ENCODE measurements around the gene RGL1. TPM values are rescaled to one million over a fixed set of nuclear protein-coding genes. Genes with fewer than 3 reads are reported as not detected.

The RGL1 gene
- total RNA-seq, 4 donors from 2014 or later = 10.6 to 13.8 (median 11.3) TPM

DNA sequence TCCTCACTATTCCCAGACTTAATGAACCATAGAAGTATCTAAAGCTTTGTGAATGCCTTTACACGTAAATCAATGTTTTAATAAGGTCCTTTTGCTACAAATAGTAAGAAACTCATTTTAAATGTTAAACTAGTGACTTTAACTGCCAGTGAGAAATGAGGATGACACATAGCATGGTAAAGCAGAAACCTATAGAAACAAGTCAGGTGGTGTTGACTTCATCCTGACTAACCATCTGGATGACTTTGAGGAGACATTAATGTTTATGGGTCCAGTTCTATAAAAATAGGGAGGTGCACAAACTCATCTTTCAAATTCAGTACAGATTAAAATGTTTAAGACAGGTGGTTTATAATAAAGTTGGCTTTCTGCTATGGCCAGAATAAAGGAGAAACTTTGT lies 147.2 kb downstream of the RGL1 start:
- H3K36me3 ChIP-seq = no peaks in the 10 kb centered on the region
- H3K27ac ChIP-seq = no peak overlapping the region
- no peak for DNase-seq (ENCODE audit: low spot score in 2 of 2)
- H3K27me3 ChIP-seq = no peaks in the 10 kb centered on the region
- H3K9me3 ChIP-seq = no peaks in the 10 kb centered on the region
- TF ChIP-seq EP300 (IDR thresholded peaks at IDR 0.05) = no peak
- TF ChIP-seq POLR2AphosphoS5 (IDR thresholded peaks at IDR 0.05) = no peak
- WGBS = 95% methylated on average over 1 of the region's 1 CpG
- H3K4me1 ChIP-seq = no peaks in the 10 kb centered on the region
- no peak overlapping the region for H3K4me3 ChIP-seq

GRCh38 chr1:183953031-183953430 lies 148.1 kb downstream of the RGL1 start:
- WGBS = 58% methylated on average over 5 of the region's 5 CpGs
- Histone ChIP-seq H3K4me3 (no peak overlapping the region), H3K27ac (no peak overlapping the region), H3K36me3 (no peaks in the 10 kb centered on the region), H3K9me3 (no peaks in the 10 kb centered on the region), H3K27me3 (no peaks in the 10 kb centered on the region), H3K4me1 (no peaks in the 10 kb centered on the region)
- DNase-seq (ENCODE audit: low spot score in 2 of 2) = no peak
- TF ChIP-seq POLR2A (IDR thresholded peaks at IDR 0.05) (no peak), POLR2AphosphoS5 (IDR thresholded peaks at IDR 0.05) (no peak), EP300 (IDR thresholded peaks at IDR 0.05) (no peak)
- TF ChIP-seq, protein P1, sequence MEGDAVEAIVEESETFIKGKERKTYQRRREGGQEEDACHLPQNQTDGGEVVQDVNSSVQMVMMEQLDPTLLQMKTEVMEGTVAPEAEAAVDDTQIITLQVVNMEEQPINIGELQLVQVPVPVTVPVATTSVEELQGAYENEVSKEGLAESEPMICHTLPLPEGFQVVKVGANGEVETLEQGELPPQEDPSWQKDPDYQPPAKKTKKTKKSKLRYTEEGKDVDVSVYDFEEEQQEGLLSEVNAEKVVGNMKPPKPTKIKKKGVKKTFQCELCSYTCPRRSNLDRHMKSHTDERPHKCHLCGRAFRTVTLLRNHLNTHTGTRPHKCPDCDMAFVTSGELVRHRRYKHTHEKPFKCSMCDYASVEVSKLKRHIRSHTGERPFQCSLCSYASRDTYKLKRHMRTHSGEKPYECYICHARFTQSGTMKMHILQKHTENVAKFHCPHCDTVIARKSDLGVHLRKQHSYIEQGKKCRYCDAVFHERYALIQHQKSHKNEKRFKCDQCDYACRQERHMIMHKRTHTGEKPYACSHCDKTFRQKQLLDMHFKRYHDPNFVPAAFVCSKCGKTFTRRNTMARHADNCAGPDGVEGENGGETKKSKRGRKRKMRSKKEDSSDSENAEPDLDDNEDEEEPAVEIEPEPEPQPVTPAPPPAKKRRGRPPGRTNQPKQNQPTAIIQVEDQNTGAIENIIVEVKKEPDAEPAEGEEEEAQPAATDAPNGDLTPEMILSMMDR (IDR thresholded peaks at IDR 0.05) = no peak

GRCh38 chr1:183954496-183954895 lies 149.6 kb downstream of the RGL1 start:
- 75% methylated on average over 3 of the region's 3 CpGs for WGBS
- TF ChIP-seq EP300 (IDR thresholded peaks at IDR 0.05) = no peak
- TF ChIP-seq POLR2AphosphoS5 (IDR thresholded peaks at IDR 0.05) = no peak
- TF ChIP-seq POLR2A (IDR thresholded peaks at IDR 0.05) = no peak
- TF ChIP-seq, protein P1 (IDR thresholded peaks at IDR 0.05) = no peak

GRCh38 chr1:183956559-183957188 lies 151.8 kb downstream of the RGL1 start:
- WGBS = 55% methylated on average over 2 of the region's 2 CpGs
- no peaks in the 10 kb centered on the region for H3K4me1 ChIP-seq
- no peak overlapping the region for H3K4me3 ChIP-seq
- TF ChIP-seq POLR2A (IDR thresholded peaks at IDR 0.05) (no peak), EP300 (IDR thresholded peaks at IDR 0.05) (no peak), POLR2AphosphoS5 (IDR thresholded peaks at IDR 0.05) (no peak)
- TF ChIP-seq, protein P1 (IDR thresholded peaks at IDR 0.05) = no peak
- no peaks in the 10 kb centered on the region for H3K36me3 ChIP-seq
- H3K27me3 ChIP-seq = no peaks in the 10 kb centered on the region
- DNase-seq (ENCODE audit: low spot score in 2 of 2) = no peak
- H3K9me3 ChIP-seq = no peaks in the 10 kb centered on the region
- H3K27ac ChIP-seq = no peak overlapping the region

More at GRCh38 chr1:183954496-183954895, 149.6 kb downstream of the RGL1 start:
- Histone ChIP-seq H3K36me3 (no peaks in the 10 kb centered on the region), H3K27ac (no peak overlapping the region), H3K27me3 (no peaks in the 10 kb centered on the region), H3K4me1 (no peaks in the 10 kb centered on the region), H3K9me3 (no peaks in the 10 kb centered on the region), H3K4me3 (no peak overlapping the region)
- no peak for DNase-seq (ENCODE audit: low spot score in 2 of 2)

- Histone ChIP-seq H3K9me3 (no peaks in the 10 kb centered on the region), H3K4me1 (no peaks in the 10 kb centered on the region), H3K27me3 (no peaks in the 10 kb centered on the region), H3K36me3 (no peaks in the 10 kb centered on the region), H3K4me3 (no peak overlapping the region), H3K27ac (no peak overlapping the region)
- TF ChIP-seq, protein P1 (IDR thresholded peaks at IDR 0.05) = no peak
- TF ChIP-seq EP300 (IDR thresholded peaks at IDR 0.05) (no peak), POLR2AphosphoS5 (IDR thresholded peaks at IDR 0.05) (no peak), POLR2A (IDR thresholded peaks at IDR 0.05) (no peak)
- 82% methylated on average over 4 of the region's 4 CpGs for WGBS
- no peak for DNase-seq (ENCODE audit: low spot score in 2 of 2)
Observed at GRCh38 chr1:183957216-183957830, 152.4 kb downstream of the RGL1 start.
